Activated CD8-positive, alpha-beta memory T cell treated with anti-CD3 and anti-CD28 coated beads for 1 hour (primary cell): ENCODE results near the gene ENO3.
"Not testable (repeated sequence)": the region's sequence is repeated elsewhere in the genome, so short reads cannot be mapped to it uniquely, and the experiment has no call there.

Experiments
- DNase-seq, 2 donors: peaks; one replicate each; pipeline ENCODE4 v3.0.0-alpha.2; 2020; ENCODE audit warnings: low read depth in 1 of 2; ENCODE audit errors: extremely low read depth in 1 of 2

ENO3 gene

DNA sequence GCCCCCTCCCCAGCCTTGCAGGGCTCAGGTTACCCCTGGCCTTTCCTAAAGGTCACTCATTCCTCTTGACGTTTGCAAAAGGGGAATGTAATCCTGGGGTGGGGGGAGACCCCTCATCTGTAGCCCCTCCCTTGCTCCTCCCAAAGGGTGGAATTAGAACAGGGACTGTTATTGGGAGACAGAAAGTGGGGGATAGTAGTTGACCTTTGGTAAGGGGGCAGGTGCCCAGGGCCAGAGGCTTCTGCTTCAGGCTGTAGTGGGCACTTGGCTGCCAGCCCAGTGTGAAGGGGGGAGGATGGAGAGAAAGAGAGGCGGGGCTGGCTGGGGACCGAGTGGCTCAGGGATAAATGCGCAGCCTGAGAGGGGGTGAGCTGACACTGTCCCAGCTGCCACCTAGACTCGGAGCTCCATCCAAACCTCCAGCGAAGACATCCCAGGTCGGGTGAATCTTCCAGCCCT lies at the start of gene ENO3:
Gene ENO3 (plus strand): TSS at position 374 of the 459 bp plus-strand sequence. CDS start 711 bp downstream, outside the sequence.
- no peak for DNase-seq

DNA sequence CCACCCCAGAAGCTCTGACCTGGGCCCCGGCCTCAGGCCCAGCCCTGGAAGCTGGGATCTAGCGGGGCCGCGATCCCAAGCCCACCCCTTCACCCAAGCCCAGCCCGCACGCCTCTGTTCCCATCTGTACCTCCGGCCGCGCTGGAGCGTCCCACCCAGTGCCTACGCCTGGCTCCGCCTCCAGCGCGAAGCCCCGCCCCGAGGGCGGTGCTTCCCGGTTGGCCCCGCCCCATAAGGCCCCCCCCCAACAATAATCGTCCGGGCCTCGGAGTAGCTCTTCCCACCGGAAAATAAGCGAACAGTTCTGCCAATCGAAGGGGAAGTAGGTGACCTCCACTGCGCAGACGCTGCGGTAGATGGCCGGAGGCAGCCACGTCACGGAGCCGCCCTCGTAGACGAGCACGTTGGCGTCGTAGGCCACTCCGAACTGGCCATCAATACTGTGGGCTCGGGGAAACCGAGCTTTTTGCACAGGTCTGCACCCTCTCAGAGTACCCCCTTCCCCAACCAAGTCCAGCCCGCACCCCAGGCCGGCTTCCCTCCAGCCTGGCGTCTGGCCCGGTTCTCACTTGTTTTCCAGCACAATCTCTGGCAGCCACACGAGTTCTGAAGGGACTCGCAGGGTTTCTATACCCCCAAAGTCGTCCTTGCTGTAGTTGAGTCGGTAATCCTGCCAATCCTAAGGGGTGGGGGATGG lies 49.1 kb upstream of the ENO3 start:
- DNase-seq = no peak

DNA sequence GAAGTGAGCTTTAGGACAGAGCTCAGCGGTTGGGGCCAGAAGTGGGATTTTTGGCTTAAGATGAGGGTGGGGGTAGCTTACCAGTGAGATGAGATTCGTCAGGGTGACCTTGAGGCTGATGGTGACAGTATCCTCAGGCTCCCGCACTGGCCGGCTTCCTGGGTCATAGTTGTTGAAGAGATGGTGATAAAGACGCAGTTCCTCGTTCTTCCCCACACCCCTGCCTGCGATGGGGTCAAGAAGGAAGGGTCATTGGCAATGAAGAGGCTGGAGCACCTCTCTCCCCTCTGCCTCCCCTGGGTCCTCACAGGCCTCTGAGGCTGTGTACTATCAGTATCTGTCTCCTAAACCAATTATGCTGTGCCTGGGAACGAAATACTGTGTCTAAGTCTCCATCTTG lies 48.4 kb upstream of the ENO3 start:
- no peak for DNase-seq

DNA sequence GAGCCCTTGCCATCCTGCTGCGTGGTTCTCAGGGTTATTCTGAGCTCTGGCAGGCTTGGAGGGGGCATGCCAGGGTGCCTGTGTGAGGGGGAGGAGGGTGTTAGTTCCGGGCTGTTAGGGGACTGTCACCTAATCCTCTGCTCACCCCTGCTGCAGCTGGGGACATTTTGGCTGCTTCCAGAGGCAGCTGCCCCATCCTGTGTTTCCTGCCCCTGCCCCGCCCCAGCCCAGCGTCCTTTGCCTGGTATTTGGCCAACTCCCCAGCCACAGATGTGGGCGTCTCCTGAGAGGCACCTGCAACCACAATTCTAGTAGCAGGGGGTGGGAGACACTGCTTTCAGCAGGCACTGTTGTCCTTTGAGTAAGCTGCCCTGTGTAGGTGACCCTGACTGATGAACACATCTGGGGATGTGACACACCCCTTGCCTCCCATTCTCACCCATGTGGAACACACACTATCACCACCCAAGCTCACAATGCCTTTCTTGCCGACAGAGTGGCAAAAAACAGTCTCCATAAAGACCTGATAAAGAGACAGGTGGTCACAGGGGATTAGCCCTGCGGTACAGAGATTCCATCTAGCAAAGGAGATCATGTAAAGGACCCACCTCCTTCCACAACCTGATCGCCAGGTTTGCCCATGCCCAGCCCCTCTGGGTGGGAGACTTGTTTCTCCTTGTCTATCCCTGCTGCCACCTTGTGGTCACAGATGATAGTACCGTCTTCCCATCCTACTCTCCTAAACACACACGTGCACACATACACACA lies 47.7 kb upstream of the ENO3 start, which contains the start of gene CHRNE:
Gene CHRNE (minus strand): TSS at position 48 of the 768 bp plus-strand sequence. CDS start 35 bp downstream, at position 13.
- DNase-seq = peak; percentile 51 to 56

DNA sequence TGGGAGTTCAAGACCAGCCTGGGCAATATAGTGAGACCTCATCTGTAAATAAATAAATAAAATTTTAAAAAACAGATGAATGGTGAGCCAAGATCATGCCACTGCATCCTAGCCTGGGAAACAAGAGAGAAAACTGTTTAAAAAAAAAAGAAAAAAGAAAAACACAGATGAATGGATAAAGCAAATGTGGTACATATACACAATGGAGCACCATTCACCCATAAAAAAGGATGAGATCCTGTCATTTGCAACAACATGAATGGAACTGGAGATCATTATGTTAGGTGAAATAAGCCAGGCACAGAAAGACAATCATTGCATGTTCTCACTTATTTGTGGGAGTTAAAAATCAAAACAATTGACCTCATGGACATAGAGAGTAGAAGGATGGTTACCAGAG lies 44.3 kb upstream of the ENO3 start:
- DNase-seq = not testable (repeated sequence)

DNA sequence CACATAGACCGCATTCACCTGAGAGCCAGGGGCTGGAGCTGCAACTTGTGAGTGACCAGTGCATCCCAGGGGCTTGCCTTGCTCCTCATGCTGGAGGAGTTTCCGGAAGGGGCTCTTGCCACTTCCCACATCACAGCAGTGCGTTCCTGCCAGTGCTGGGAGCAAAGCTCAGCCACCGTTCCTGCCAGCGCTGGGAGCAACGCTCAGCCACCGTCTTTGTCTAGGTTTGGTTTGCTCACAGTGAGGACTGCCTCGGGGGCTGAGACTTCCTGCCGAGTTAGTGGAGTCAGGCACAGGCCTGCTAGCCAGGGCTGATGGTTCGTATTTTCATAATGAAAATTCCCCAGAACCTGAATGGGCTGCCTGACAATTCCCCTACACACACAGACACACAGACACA lies 42.6 kb upstream of the ENO3 start:
- no peak for DNase-seq

DNA sequence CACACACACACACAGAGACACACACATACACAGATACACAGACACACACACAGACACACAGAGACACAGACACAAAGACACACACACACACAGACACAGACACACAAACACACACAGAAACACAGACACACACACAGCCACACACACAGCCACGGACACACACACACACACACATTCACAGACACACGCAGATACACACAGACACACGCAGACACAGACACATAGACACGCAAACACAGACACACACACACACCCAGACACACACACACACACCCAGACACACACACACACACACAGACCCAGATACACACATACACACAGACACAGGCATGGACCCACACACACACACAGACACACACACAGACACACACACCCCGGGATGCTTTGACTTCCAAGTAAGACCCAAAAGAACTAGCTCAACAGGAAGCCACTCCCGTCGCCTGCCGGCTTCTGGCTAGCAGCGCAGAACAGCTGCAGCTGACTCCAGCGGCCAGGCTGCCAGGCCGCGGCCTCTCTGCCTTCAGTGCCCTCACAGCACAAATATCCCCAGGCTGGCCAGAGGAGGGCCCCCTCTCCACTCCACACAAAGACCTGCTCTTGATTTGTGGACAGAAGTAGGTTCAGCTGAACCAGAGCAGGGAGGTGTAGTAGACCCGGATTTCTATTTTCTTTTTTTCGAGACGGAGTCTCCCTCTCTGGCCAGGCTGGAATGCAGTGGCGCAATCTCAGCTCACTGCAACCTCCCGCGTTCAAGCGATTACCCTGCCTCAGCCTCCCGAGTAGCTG lies 42.0 kb upstream of the ENO3 start:
- DNase-seq = peak; percentile 40 to 51

DNA sequence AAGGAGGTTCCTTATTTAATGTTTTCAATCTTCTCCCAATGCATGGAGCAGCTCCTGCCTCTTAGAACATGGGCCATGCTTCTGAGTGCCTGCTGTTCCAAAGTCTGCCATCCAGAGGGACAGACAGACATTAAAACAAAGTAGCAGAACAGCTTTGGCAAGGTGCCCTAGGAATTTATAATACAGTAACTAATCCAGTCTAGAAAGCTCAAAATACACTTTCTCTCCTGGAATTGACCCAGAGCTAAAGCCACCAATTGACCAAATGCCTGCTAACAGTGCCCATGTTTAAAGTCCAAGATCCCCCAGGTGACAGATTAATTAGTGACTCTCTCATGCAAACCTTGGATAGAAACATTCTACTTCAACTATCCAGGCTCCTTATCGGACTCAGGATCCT lies 36.9 kb upstream of the ENO3 start:
- DNase-seq = no peak

DNA sequence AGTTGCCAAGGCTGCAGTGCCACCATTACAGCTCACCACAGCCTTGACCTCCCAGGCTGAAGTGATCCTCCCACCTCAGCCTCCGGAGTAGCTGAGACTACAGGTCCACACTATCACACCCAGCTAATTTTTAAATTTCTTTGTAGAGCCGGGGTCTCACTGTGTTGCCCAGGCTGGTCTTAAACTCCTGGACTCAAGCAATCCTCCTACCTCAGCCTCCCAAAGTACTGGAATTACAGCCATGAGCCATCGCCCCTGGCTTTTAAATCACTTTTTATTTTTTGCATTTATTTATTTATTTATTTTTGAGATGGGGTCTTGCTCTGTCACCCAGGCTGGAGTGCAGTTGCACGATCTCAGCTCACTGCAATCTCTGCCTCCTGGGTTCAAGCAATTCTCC lies 36.4 kb upstream of the ENO3 start:
- not testable (repeated sequence) for DNase-seq

DNA sequence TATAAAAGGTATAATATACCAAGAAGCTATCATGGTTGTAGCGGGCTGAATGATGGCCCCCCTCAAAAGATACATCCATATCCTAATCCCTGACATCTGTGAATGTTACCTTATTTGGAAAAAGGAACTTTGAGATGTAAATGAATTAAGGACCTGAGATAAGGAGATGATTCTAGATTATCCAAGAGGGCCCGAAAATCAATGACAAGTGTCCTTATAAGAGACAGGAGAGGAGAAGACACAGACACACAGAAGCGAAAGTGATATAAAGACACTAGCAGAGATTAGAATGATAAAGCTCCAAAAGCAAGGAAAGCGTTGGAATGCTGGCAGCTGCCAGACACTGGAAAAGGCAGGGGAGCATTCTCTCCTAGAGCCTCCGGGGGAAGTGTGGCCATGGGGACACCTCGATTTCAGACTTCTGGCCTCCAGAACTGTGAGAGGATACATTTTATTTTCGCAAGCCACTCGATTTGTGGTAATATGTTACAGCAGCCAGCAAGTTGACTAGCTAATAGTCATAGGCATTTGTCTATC lies 31.3 kb upstream of the ENO3 start:
- DNase-seq = no peak

DNA sequence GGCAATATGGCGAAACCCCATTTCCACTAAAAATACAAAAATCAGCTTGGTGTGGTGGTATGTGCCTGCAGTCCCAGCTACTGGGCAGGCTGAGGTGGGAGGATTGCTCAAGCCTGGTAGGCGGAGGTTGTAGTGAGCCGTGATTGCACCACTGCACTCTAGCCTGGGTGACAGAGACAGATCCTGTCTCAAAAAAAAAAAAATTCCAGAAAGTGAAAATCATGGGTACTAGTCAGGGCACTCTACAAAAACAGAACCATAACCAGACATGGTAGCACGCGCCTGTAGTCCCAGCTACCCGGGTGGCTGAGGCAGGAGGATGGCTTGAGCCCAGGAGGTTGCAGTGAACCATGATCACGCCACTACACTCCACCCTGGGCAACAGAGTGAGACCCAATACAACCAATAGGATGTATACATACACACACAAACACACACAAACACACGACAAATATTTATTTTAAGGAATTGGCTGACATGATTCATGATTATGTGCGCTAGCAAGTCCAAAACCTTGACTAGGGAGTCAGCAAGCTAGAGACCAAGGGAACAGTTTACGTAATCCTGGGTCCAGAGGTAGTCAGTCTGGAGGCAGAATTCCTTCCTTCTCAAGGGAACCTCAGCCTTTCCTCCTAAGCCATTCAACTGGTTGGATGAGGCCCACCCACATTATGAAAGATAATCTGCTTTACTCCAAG lies 30.4 kb upstream of the ENO3 start:
- DNase-seq = no peak

DNA sequence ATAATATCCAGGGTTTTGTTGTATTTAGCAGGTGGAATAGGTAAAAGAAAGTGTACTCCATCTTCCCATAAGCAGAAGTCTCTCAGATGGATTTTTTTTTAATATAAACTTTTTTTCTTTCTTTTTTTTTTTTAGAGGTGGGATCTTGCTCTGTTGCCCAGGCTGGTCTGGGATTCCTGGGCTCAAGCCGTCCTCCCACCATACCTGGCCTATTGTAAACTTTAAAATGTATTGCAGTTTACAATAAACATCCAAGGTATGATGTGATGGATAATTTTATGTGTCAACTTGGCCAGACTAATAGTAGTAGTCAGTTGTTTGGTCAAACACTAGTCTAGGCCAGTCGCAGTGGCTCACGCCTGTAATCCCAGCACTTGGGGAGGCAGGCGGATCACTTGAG lies 29.6 kb upstream of the ENO3 start:
- DNase-seq = no peak

DNA sequence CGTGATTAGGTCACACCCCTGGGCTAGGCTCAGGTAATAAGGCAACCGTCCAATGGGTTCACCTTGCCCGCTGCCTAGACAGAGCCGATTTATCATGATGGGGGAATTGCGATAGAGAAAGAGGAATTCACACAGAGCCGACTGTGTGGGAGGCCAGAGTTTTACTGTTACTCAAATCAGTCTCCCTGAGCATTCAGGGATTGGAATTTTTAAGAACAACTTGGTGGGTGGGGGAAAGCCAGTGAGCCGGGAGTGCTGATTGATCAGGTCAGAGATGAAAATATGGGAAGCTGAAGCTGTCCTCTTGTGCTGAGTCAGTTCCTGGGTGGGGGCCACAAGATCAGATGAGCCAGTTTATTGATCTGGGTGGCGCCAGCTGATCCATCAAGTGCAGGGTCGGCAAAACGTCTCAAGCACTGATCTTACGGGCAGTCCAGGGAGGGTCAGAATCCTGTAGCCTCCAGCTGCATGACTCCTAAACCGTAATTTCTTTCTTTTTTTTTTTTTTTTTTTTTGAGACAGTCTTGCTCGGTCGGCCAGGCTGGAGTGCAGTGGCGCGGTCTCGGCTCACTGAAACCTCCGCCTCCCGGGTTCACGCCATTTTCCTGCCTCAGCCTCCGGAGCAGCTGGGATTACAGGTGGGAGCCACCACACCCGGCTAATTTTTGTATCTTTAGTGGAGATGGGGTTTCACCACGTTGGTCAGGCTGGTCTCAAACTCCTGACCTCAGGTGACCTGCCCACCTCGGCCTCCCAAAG lies 24.2 kb upstream of the ENO3 start:
- DNase-seq = not testable (repeated sequence)

DNA sequence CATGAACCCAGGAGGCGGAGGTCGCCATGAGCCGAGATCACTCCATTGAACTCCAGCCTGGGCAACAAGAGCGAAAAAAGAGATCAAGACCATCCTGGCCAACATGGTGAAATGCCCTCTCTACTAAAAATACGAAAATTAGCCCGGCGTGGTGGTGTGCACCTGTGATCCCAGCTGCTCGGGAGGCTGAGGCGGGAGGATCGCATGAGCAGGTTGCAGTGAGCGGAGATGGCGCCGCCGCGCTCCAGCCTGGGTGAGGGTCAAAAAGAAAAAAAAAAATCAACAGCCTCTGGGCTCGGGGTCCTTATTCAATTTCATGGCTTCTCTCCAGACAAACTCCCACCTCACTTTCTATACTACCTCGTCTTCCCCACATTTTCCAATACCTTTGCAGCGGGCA lies 22.0 kb upstream of the ENO3 start:
- DNase-seq = no peak

DNA sequence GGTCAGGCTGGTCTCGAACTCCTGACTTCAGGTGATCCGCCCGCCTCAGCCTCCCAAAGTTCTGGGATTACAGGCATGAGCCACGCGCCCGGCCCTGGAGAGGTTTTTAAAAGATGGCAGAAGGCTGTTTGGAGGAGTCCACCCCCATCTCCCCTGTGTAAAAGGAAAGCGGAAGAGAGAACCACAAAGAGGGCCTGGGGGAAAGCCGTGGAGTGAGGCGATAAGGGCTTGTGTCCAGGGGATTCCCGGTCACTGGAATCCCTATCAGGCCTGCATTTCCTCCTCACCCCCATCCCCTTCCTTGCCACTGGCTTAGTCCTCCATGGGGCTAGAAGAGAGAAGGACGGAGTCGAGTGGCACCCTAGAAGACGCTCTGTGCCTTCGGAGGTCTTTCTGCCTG lies 19.0 kb upstream of the ENO3 start, which contains the start of gene GP1BA:
Gene GP1BA (plus strand): TSS at position 315 of the 400 bp plus-strand sequence. CDS start 328 bp downstream, outside the sequence.
- no peak for DNase-seq

DNA sequence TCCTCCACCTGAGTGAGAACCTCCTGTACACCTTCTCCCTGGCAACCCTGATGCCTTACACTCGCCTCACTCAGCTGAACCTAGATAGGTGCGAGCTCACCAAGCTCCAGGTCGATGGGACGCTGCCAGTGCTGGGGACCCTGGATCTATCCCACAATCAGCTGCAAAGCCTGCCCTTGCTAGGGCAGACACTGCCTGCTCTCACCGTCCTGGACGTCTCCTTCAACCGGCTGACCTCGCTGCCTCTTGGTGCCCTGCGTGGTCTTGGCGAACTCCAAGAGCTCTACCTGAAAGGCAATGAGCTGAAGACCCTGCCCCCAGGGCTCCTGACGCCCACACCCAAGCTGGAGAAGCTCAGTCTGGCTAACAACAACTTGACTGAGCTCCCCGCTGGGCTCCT lies 18.2 kb upstream of the ENO3 start:
- no peak for DNase-seq

DNA sequence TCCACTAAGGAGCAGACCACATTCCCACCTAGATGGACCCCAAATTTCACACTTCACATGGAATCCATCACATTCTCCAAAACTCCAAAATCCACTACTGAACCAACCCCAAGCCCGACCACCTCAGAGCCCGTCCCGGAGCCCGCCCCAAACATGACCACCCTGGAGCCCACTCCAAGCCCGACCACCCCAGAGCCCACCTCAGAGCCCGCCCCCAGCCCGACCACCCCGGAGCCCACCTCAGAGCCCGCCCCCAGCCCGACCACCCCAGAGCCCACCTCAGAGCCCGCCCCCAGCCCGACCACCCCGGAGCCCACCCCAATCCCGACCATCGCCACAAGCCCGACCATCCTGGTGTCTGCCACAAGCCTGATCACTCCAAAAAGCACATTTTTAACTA lies 17.3 kb upstream of the ENO3 start:
- DNase-seq = no peak

DNA sequence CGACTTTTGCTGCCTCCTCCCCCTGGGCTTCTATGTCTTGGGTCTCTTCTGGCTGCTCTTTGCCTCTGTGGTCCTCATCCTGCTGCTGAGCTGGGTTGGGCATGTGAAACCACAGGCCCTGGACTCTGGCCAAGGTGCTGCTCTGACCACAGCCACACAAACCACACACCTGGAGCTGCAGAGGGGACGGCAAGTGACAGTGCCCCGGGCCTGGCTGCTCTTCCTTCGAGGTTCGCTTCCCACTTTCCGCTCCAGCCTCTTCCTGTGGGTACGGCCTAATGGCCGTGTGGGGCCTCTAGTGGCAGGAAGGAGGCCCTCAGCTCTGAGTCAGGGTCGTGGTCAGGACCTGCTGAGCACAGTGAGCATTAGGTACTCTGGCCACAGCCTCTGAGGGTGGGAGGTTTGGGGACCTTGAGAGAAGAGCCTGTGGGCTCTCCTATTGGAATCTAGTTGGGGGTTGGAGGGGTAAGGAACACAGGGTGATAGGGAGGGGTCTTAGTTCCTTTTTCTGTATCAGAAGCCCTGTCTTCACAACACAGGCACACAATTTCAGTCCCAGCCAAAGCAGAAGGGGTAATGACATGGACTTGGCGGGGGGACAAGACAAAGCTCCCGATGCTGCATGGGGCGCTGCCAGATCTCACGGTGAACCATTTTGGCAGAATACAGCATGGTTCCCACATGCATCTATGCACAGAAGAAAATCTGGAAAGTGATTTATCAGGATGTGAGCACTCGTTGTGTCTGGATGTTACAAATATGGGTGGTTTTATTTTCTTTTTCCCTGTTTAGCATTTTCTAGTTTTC lies 16.5 kb upstream of the ENO3 start:
- no peak for DNase-seq

DNA sequence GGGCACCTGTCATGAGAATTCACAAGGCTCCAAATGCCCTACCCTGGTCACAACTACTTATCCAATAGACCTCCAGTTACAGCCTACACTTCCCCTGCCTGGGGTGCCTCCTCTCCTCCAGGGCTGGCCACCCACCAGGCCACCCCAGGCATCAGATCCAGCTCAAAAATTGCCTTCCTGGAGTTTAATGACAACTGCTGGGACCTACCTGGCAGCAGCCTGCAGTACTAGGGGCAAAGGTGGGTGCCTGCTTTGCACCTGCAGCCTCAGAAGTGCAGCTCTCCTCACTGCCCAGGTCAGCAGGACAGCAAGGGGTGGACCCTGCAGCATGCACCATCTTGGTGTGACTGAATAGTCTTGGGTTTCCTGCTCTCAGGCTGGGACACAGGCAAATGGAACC lies 15.3 kb upstream of the ENO3 start:
- DNase-seq = no peak
